B cell (primary cell): ENCODE measurements around the gene ADAP1.

Experiments
- CTCF ChIP-seq: fragments of 200-600 bp; IDR thresholded peaks from one replicate; pipeline ENCODE4 v1.8.0; 2022; ENCODE audit warnings: antibody characterized with exemption, mild to moderate bottlenecking
- EZH2 ChIP-seq: IDR thresholded peaks from 2 replicates; pipeline ENCODE4 v1.6.1; 2012; ENCODE audit warnings: borderline replicate concordance, low read depth, mild to moderate bottlenecking, moderate library complexity, low read length; ENCODE audit not compliant: insufficient read depth, poor library complexity, severe bottlenecking

GRCh38 chr7:868189-868486 lies 86.3 kb downstream of the ADAP1 start:
- TF ChIP-seq CTCF (no peak), EZH2 (no peak)
